ENCODE measurements around the gene CACNA2D4.
"Not testable (repeated sequence)": the region's sequence is repeated elsewhere in the genome, so short reads cannot be mapped to it uniquely, and the experiment has no call there.

CACNA2D4 gene

GRCh38 chr12:1956716-1957115, 38.3 kb upstream of the CACNA2D4 start:
- DNase-seq, result no peak
- no peak overlapping the region for H3K4me3 ChIP-seq
- intact Hi-C loops (cut with DNase I; ENCODE audit: low total_unique reads), result no loop called here
- no peak for TF ChIP-seq CTCF (IDR thresholded peaks at IDR 0.05)
- H3K9me3 ChIP-seq, result no peaks in the 10 kb centered on the region
- H3K27me3 ChIP-seq, result no peaks in the 10 kb centered on the region
- no peaks in the 10 kb centered on the region for H3K4me1 ChIP-seq
- H3K36me3 ChIP-seq, result peaks cover 35 to 43% (median 38%) of the 10 kb centered on the region in 3 donors
- no peak overlapping the region for H3K27ac ChIP-seq

GRCh38 chr12:1949771-1950470, 31.5 kb upstream of the CACNA2D4 start:
- Histone ChIP-seq H3K9me3 (no peaks in the 10 kb centered on the region), H3K4me1 (peaks cover 0 to 15% (median 6%) of the 10 kb centered on the region in 4 donors), H3K27ac (peak overlapping the region; percentile 53 to 57), H3K36me3 (peaks cover 72 to 89% (median 84%) of the 10 kb centered on the region in 3 donors), H3K27me3 (no peaks in the 10 kb centered on the region), H3K4me3 (no peak overlapping the region)
- TF ChIP-seq CTCF (IDR thresholded peaks at IDR 0.05), result no peak
- intact Hi-C loops (cut with DNase I; ENCODE audit: low total_unique reads), result loop anchor here (10.0 kb wide), 1 partner anchor 305 kb away; no protein-coding TSS in a partner anchor
- DNase-seq, result no peak

DNA sequence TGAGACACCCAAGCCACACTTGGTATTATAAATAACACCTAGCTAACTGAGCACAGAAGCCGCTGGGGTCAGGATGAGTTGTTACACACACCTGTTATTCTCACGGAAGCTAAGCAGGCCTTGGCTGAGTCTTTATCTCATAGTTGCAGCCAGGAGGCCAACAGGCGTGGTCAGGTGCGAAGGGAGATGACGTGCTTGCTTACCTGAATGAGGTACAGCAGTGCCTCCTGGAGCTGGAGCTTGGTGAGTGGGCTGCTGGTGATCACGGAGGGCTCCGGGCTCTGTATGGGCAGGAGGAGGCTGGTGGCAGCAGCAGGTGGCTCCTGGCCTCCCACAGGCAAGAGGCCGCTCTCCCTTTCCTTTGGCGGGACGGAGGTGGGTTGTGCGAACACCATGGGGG, 30.4 kb upstream of the CACNA2D4 start:
- Histone ChIP-seq H3K36me3 (peaks cover 63 to 84% (median 77%) of the 10 kb centered on the region in 3 donors), H3K27ac (peak overlapping the region in 1 of 2 donors; percentile 57), H3K9me3 (no peaks in the 10 kb centered on the region), H3K4me3 (no peak overlapping the region), H3K27me3 (no peaks in the 10 kb centered on the region), H3K4me1 (peaks cover 0 to 15% (median 6%) of the 10 kb centered on the region in 4 donors)
- intact Hi-C loops (cut with DNase I; ENCODE audit: low total_unique reads), result loop anchor here (10.0 kb wide), 1 partner anchor 304 kb away; no protein-coding TSS in a partner anchor
- TF ChIP-seq CTCF (IDR thresholded peaks at IDR 0.05), result no peak
- DNase-seq, result no peak

DNA sequence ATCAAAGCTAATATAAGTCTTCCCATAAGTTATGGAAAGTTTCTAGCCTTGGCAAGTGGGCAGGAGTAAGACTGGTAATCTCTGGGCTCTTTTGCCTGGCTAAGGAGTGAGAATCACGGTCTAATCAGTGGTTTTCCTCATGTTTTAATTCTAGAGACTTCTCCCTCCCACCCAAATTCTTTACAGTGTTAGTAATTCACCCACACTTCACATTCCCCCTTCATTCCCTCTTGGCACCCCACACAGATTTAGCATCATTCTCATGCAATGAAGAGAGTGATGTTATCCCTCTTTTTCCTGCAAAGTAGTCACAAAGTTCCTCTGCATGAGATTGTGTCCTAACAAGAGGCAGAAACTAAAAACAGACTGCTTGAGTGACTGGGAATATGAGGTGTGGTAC, 28.6 kb upstream of the CACNA2D4 start:
- Histone ChIP-seq H3K4me3 (no peak overlapping the region), H3K9me3 (no peaks in the 10 kb centered on the region), H3K27ac (no peak overlapping the region), H3K27me3 (no peaks in the 10 kb centered on the region), H3K36me3 (peaks cover 49 to 67% (median 61%) of the 10 kb centered on the region in 3 donors), H3K4me1 (peaks cover 0 to 15% (median 6%) of the 10 kb centered on the region in 4 donors)
- no peak for TF ChIP-seq CTCF (IDR thresholded peaks at IDR 0.05)
- no peak for DNase-seq
- intact Hi-C loops (cut with DNase I; ENCODE audit: low total_unique reads), result loop anchor here (10.0 kb wide), 1 partner anchor 302 kb away; no protein-coding TSS in a partner anchor

DNA sequence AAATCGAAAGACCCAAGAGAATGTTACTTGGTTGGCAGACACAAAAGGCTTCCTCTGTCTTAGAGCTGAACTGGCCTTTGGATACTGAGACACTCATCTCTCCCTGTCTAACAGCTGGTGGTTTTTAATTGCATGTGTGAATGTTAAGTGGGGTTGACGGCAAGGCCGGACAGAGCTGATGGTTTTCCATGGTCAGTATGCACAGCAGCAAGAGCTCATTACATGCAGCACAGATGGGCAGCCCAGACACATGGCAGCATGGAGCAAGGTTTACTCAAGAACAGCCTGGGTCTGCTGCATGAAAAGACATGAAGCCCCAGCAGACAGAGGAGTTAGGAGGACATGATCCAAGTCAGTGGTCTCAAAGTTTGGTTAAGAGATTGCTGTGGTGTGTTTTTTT, 27.8 kb upstream of the CACNA2D4 start:
- Histone ChIP-seq H3K9me3 (no peaks in the 10 kb centered on the region), H3K27ac (no peak overlapping the region), H3K4me3 (no peak overlapping the region), H3K4me1 (peaks cover 0 to 15% (median 6%) of the 10 kb centered on the region in 4 donors), H3K36me3 (peaks cover 43 to 65% (median 58%) of the 10 kb centered on the region in 3 donors), H3K27me3 (no peaks in the 10 kb centered on the region)
- TF ChIP-seq CTCF (IDR thresholded peaks at IDR 0.05), result no peak
- intact Hi-C loops (cut with DNase I; ENCODE audit: low total_unique reads), result loop anchor here (10.0 kb wide), 1 partner anchor 301 kb away; no protein-coding TSS in a partner anchor
- DNase-seq, result no peak

DNA sequence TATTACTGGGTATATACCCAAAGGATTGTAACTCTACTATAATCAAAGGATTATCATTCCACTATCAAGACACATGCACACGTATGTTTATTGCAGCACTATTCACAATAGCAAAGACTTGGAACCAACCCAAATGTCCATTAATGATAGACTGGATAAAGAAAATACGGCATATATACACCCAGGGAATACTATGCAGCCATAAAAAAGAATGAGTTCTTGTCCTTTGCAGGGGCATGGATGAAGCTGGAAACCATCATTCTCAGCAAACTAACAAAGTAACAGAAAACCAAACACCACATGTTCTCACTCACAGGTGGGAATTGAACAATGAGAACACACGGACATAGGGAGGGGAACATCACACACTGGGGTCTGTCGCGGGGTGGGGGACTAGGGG, 27.1 kb upstream of the CACNA2D4 start:
- peaks cover 0 to 12% (median 6%) of the 10 kb centered on the region in 4 donors for H3K4me1 ChIP-seq
- intact Hi-C loops (cut with DNase I; ENCODE audit: low total_unique reads), result loop anchor here (10.0 kb wide), 1 partner anchor 301 kb away; no protein-coding TSS in a partner anchor
- peaks cover 45 to 65% (median 54%) of the 10 kb centered on the region in 3 donors for H3K36me3 ChIP-seq
- H3K27ac ChIP-seq, H3K4me3 ChIP-seq, H3K9me3 ChIP-seq, H3K27me3 ChIP-seq, DNase-seq: not testable (repeated sequence)
